Gastrocnemius medialis (tissue), 4 donors: ENCODE measurements around the gene THEMIS2.

Source experiments
- CTCF ChIP-seq, 5 experiments: fragments of 450-650 bp in 3 of 5; fragments of 200-600 bp in 2 of 5; sonication (generic) in 2 of 5; IDR thresholded peaks in 4 of 5; conservative IDR thresholded peaks in 1 of 5; 1 replicate in 4 of 5; 2 replicates in 1 of 5; pipeline ENCODE4 v1.5.1; 2016 to 2019; ENCODE audit warnings: antibody characterized with exemption in 5 of 5, mild to moderate bottlenecking in 3 of 5, moderate library complexity in 3 of 5
- POLR2A ChIP-seq, 2 donors: fragments of 450-650 bp; IDR thresholded peaks; one replicate each; pipeline ENCODE4 v1.6.1; 2017; ENCODE audit warnings: antibody characterized with exemption in 2 of 2, mild to moderate bottlenecking in 2 of 2, moderate library complexity in 2 of 2

GRCh38 chr1:27858072-27858948 lies 14.0 kb upstream of the THEMIS2 start:
- no peak for TF ChIP-seq POLR2A (IDR thresholded peaks at IDR 0.05)
- TF ChIP-seq CTCF (IDR thresholded peaks at IDR 0.05 in 4 of 5, conservative IDR thresholded peaks at IDR 0.05 in 1 of 5): peak; percentile 81 to 89 (median 86)
